ENCODE data around the gene MAP9.

GRCh38 chr4:155419266-155419665 lies 42.5 kb upstream of the MAP9 start:
- TF ChIP-seq YY1 (IDR thresholded peaks at IDR 0.05) (no peak), FOXA1 (IDR thresholded peaks at IDR 0.05) (no peak), MAX (IDR thresholded peaks at IDR 0.05) (no peak), SP1 (IDR thresholded peaks at IDR 0.05) (no peak), GABPA (IDR thresholded peaks at IDR 0.05 in 1 of 2, conservative IDR thresholded peaks at IDR 0.05 in 1 of 2) (no peak), TAF1 (conservative IDR thresholded peaks at IDR 0.05) (no peak), EGR1 (IDR thresholded peaks at IDR 0.05; ENCODE audit: low read depth in 2 of 2) (no peak)
- TF ChIP-seq, protein P1, sequence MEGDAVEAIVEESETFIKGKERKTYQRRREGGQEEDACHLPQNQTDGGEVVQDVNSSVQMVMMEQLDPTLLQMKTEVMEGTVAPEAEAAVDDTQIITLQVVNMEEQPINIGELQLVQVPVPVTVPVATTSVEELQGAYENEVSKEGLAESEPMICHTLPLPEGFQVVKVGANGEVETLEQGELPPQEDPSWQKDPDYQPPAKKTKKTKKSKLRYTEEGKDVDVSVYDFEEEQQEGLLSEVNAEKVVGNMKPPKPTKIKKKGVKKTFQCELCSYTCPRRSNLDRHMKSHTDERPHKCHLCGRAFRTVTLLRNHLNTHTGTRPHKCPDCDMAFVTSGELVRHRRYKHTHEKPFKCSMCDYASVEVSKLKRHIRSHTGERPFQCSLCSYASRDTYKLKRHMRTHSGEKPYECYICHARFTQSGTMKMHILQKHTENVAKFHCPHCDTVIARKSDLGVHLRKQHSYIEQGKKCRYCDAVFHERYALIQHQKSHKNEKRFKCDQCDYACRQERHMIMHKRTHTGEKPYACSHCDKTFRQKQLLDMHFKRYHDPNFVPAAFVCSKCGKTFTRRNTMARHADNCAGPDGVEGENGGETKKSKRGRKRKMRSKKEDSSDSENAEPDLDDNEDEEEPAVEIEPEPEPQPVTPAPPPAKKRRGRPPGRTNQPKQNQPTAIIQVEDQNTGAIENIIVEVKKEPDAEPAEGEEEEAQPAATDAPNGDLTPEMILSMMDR (IDR thresholded peaks at IDR 0.05; ENCODE audit: low read depth, low read length, missing input control): no peak
